Measurements from ENCODE around the gene DUS3L. TPM values are rescaled to one million over a fixed set of nuclear protein-coding genes. Genes with fewer than 3 reads are reported as not detected.
A peak's percentile ranks its signal among the peaks of the same experiment; 100 is the strongest.
"Not testable (repeated sequence)": the region's sequence is repeated elsewhere in the genome, so short reads cannot be mapped to it uniquely, and the experiment has no call there.

The DUS3L gene
- total and polyA plus RNA-seq, 8 donors: 14.8 to 66.6 (median 21.2) TPM

GRCh38 chr19:5782945-5783919 lies 7.7 kb downstream of the DUS3L start:
- Histone ChIP-seq H3K36me3 (peaks cover 5 to 34% (median 17%) of the 10 kb centered on the region in 3 donors), H3K4me3 (no peak overlapping the region), H3K27me3 (no peaks in the 10 kb centered on the region), H3K4me1 (no peaks in the 10 kb centered on the region), H3K27ac (no peak overlapping the region), H3K9me3 (no peaks in the 10 kb centered on the region)
- DNase-seq (peak in 1 of 6 donors; percentile 78), ATAC-seq (peak in 1 of 4 donors; percentile 2), FAIRE-seq (no peak)
- intact Hi-C loops (cut with DNase I): no loop called here
- WGBS, 2 donors: 79 to 87% methylated on average over 48 of the region's 48 CpGs
- TF ChIP-seq CTCF (IDR thresholded peaks at IDR 0.05): no peak

GRCh38 chr19:5782322-5782721 lies 8.6 kb downstream of the DUS3L start:
- 78 to 83% methylated on average over 7 to 9 of the region's 9 CpGs for WGBS, 2 donors
- Histone ChIP-seq H3K4me3 (no peak overlapping the region), H3K4me1 (no peaks in the 10 kb centered on the region), H3K36me3 (peaks cover 0 to 28% (median 11%) of the 10 kb centered on the region in 3 donors), H3K9me3 (no peaks in the 10 kb centered on the region), H3K27ac (no peak overlapping the region), H3K27me3 (no peaks in the 10 kb centered on the region)
- intact Hi-C loops (cut with DNase I): no loop called here
- no peak for TF ChIP-seq CTCF (IDR thresholded peaks at IDR 0.05)
- FAIRE-seq (no peak), ATAC-seq (no peak), DNase-seq (no peak)

GRCh38 chr19:5780916-5781315 lies 10.0 kb downstream of the DUS3L start:
- H3K27me3 ChIP-seq; ATAC-seq; DNase-seq; FAIRE-seq; H3K4me3 ChIP-seq; H3K27ac ChIP-seq; intact Hi-C loops (cut with DNase I); H3K9me3 ChIP-seq; H3K4me1 ChIP-seq: not testable (repeated sequence)
- 78 to 80% methylated on average over 11 of the region's 11 CpGs for WGBS, 2 donors
- H3K36me3 ChIP-seq: peaks cover 0 to 14% (median 4%) of the 10 kb centered on the region in 3 donors

- no peak overlapping the region for H3K4me3 ChIP-seq
- DNase-seq (no peak), FAIRE-seq (no peak), ATAC-seq (no peak)
- no peaks in the 10 kb centered on the region for H3K27me3 ChIP-seq
- 89 to 90% methylated on average over 17 of the region's 17 CpGs for WGBS, 2 donors
- intact Hi-C loops (cut with DNase I): loop anchor here in 1 of 3 donors (10.0 kb wide), 1 partner anchor 246 kb away; no protein-coding TSS in a partner anchor
- no peak for TF ChIP-seq CTCF (IDR thresholded peaks at IDR 0.05)
- no peaks in the 10 kb centered on the region for H3K36me3 ChIP-seq
- no peaks in the 10 kb centered on the region for H3K9me3 ChIP-seq
- no peak overlapping the region for H3K27ac ChIP-seq
- H3K4me1 ChIP-seq: no peaks in the 10 kb centered on the region
Measured at GRCh38 chr19:5778402-5778801, 12.6 kb downstream of the DUS3L start.

- no peaks in the 10 kb centered on the region for H3K9me3 ChIP-seq
- ATAC-seq (peak in 3 of 4 donors; percentile 27 to 50 (median 34)), FAIRE-seq (no peak), DNase-seq (no peak)
- no peaks in the 10 kb centered on the region for H3K4me1 ChIP-seq
- H3K4me3 ChIP-seq: no peak overlapping the region
- H3K36me3 ChIP-seq: no peaks in the 10 kb centered on the region
- no peak overlapping the region for H3K27ac ChIP-seq
- H3K27me3 ChIP-seq: no peaks in the 10 kb centered on the region
- intact Hi-C loops (cut with DNase I): loop anchor here in 1 of 3 donors (10.0 kb wide), 1 partner anchor 249 kb away; no protein-coding TSS in a partner anchor
- WGBS, 2 donors: 55% methylated on average over 17 of the region's 17 CpGs
- TF ChIP-seq CTCF (IDR thresholded peaks at IDR 0.05): no peak
Measured at GRCh38 chr19:5775668-5776309, 15.2 kb downstream of the DUS3L start.

Measured in pancreas (tissue), 10 donors.